ENCODE measurements around the gene LCE1A.
A peak's percentile ranks its signal among the peaks of the same experiment; 100 is the strongest.

Gene LCE1A

GRCh38 chr1:152864443-152864842 lies 37.2 kb downstream of the LCE1A start:
- no peak overlapping the region for H3K4me3 ChIP-seq (replicated peaks; ENCODE audit: low read depth, low read length)
- TF ChIP-seq CTCF (IDR thresholded peaks at IDR 0.05; ENCODE audit: low read length, missing control alignments): no peak
- no peak for DNase-seq (ENCODE audit: low read depth)

GRCh38 chr1:152866321-152866720 lies 39.0 kb downstream of the LCE1A start:
- no peak overlapping the region for H3K4me3 ChIP-seq (replicated peaks; ENCODE audit: low read depth, low read length)
- no peak for TF ChIP-seq CTCF (IDR thresholded peaks at IDR 0.05; ENCODE audit: low read length, missing control alignments)
- no peak for DNase-seq (ENCODE audit: low read depth)

GRCh38 chr1:152869808-152870419 lies 42.6 kb downstream of the LCE1A start:
- H3K4me3 ChIP-seq (replicated peaks; ENCODE audit: low read depth, low read length): no peak overlapping the region
- DNase-seq (ENCODE audit: low read depth): peak; percentile 73
- TF ChIP-seq CTCF (IDR thresholded peaks at IDR 0.05; ENCODE audit: low read length, missing control alignments): peak; percentile 90

GRCh38 chr1:152870831-152871730 lies 43.8 kb downstream of the LCE1A start:
- peak; percentile 10 for DNase-seq (ENCODE audit: low read depth)
- no peak for TF ChIP-seq CTCF (IDR thresholded peaks at IDR 0.05; ENCODE audit: low read length, missing control alignments)
- H3K4me3 ChIP-seq (replicated peaks; ENCODE audit: low read depth, low read length): no peak overlapping the region

GRCh38 chr1:152871731-152872126 lies 44.5 kb downstream of the LCE1A start:
- no peak for DNase-seq (ENCODE audit: low read depth)
- H3K4me3 ChIP-seq (replicated peaks; ENCODE audit: low read depth, low read length): no peak overlapping the region
- no peak for TF ChIP-seq CTCF (IDR thresholded peaks at IDR 0.05; ENCODE audit: low read length, missing control alignments)

- no peak for TF ChIP-seq CTCF (IDR thresholded peaks at IDR 0.05; ENCODE audit: low read length, missing control alignments)
Measured at GRCh38 chr1:152873495-152873894, 46.2 kb downstream of the LCE1A start.

More at GRCh38 chr1:152873495-152873894, 46.2 kb downstream of the LCE1A start:
- H3K4me3 ChIP-seq (replicated peaks; ENCODE audit: low read depth, low read length): no peak overlapping the region
- no peak for DNase-seq (ENCODE audit: low read depth)
